GM12801 (cell line): ENCODE results near the gene CCL16.

Experiments
- CTCF ChIP-seq: IDR thresholded peaks from one replicate; pipeline ENCODE4 v1.5.1; 2011; ENCODE audit warnings: control low read depth; ENCODE audit not compliant: insufficient read length; ENCODE audit errors: extremely low read depth

Gene CCL16

GRCh38 chr17:35948092-35948491 lies 33.2 kb downstream of the CCL16 start:
- no peak for TF ChIP-seq CTCF

DNA sequence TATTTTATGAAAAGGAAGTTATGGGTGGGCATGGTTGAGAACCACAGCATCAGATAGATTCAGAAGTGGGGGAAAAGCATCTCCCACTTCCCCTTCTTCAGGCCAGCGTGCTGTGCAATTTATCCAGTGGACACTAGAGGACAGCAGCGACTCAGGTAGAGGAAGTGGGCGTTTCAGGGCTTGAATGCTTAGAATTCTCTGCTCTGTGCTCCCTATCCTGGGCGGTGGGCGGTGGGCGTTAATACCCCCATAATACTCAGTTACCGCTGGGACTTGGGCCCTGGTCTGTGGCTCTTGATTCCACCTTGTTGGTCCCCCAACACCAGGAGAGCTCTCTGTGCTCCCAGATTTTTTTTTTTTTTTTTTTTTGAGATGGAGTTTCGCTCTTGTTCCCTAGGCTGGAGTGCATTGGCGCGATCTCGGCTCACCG lies 34.1 kb downstream of the CCL16 start:
- TF ChIP-seq CTCF, result peak; percentile 8

DNA sequence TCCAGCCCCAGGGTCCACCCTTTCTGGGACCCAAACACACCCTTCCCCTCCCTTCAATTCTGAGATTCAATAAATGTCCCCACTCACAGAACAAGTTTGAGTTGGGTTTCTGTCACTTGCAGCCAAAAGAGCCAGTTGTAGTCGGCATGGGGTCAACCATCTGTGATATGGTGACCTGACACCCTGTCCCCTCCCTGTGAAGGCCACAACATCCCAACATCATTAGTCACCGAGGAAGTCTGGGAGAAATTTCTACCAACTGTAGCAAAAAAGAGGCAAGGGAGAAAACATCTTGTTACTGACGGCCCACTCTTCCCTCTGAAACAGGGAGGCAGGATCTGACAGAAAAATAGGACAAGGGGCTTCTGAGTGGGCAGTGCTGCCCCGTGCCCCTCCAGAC lies 37.1 kb downstream of the CCL16 start:
- TF ChIP-seq CTCF, result no peak

GRCh38 chr17:35943537-35943936 lies 37.8 kb downstream of the CCL16 start, which contains the start of gene LYZL6:
Gene LYZL6, minus strand, starts transcription at chr17:35943713. Its CDS starts 4,357 bp downstream, at chr17:35939356.
- TF ChIP-seq CTCF, result no peak

DNA sequence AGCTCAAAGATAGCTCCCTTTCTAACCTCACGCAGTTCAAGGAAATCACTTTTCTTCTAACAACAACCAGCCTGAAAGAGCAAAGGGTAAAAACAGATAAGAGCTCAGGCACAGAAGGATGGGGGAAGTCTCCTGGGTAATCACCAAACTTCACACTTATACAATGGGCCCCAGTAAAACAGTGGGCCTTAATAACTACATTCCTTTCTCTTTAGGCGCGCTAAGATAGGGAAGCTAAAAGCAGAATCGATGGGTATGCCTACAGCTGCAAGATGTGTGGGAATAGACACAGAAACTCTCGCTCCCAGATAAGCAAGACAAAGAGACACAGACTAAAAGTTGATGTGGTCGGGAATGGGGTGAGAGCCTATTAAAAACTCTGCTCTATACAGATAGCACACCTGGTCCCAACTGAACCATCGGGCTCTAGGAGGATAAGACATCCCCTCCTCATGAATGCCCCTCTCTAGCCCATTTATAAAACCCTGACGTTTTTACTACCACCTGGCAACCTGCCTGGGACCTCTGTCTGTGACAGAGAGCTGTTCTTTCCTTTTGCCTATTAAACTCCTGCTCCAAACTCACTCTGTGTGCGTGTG lies 38.6 kb downstream of the CCL16 start:
- no peak for TF ChIP-seq CTCF

- TF ChIP-seq CTCF, result no peak
These were observed 45.2 kb downstream of the CCL16 start for GRCh38 chr17:35936063-35936462.

DNA sequence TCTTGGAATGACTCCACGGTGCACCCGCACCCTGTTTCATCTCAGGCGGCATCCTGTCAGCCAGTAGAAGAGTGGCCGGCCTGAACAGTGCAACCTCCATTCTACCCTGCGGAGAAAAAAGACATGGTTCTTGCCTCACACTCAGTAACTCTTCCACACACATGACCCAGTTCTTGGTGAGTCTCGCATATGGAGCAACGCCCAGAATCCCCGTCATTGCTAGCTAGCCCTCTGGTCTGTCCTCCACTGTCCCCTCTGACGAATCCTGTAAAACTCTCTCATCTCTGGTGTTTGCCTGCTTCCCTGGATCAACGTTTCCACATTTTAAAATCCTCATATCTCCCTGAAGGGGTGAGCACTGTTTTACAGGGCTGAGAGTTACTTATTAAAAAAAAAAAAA lies 46.5 kb downstream of the CCL16 start:
- TF ChIP-seq CTCF, result no peak
